Nephron progenitor cell (in vitro differentiated cells): Measurements from ENCODE around the gene TMEM116.

Experiments used
- DNase-seq: peaks from one replicate; pipeline ENCODE4 v3.0.0; 2021
- H3K27ac Mint-ChIP-seq: 2 replicates; pipeline ENCODE4 v1.8.0; 2021; ENCODE audit warnings: mild to moderate bottlenecking, moderate library complexity, mixed read lengths
- H3K27me3 Mint-ChIP-seq: 2 replicates; pipeline ENCODE4 v1.8.0; 2021; ENCODE audit warnings: mild to moderate bottlenecking, low read depth, mixed read lengths; ENCODE audit not compliant: poor library complexity
- H3K36me3 Mint-ChIP-seq: 2 replicates; pipeline ENCODE4 v1.8.0; 2021; ENCODE audit warnings: low read depth, mixed read lengths
- H3K4me1 Mint-ChIP-seq: 2 replicates; pipeline ENCODE4 v1.8.0; 2021; ENCODE audit warnings: mixed read lengths
- H3K4me3 Mint-ChIP-seq: 2 replicates; pipeline ENCODE4 v1.8.0; 2021; ENCODE audit warnings: mild to moderate bottlenecking, moderate library complexity, mixed read lengths
- H3K9me3 Mint-ChIP-seq: 2 replicates; pipeline ENCODE4 v1.8.0; 2021; ENCODE audit warnings: mild to moderate bottlenecking, moderate library complexity, mixed read lengths
- TF ChIP-seq, protein P1 (sequence below): fragments of 200-600 bp; sonication (generic); IDR thresholded peaks from 2 replicates; pipeline ENCODE4 v1.5.0; 2021; ENCODE audit warnings: antibody characterized with exemption

TMEM116 gene

DNA sequence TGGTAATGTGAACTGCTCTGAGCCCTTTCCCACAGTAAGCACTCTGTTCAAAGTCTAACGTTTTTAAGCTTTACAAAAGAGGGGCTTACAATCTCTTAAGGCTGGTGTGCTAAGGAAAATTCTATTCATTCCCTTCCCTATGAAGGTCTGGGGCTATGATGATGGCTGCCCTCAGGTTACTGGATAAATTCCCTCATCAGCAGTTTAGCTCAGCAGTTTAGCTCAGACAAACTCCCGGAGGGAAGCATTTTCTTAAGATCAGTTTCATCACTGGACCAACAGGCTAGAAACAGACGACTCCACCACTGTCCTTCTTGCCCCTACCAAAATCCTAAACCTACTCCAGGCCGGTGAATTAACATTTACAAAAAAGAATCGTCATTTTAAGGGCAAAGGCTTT, 19.3 kb upstream of the TMEM116 start:
- Mint-ChIP-seq H3K9me3 (no peaks in the 10 kb centered on the region), H3K27ac (peak overlapping the region; percentile 58), H3K4me1 (no peaks in the 10 kb centered on the region), H3K27me3 (no peaks in the 10 kb centered on the region), H3K4me3 (no peak overlapping the region), H3K36me3 (peaks cover 59% of the 10 kb centered on the region)
- no peak for DNase-seq
- TF ChIP-seq, protein P1, sequence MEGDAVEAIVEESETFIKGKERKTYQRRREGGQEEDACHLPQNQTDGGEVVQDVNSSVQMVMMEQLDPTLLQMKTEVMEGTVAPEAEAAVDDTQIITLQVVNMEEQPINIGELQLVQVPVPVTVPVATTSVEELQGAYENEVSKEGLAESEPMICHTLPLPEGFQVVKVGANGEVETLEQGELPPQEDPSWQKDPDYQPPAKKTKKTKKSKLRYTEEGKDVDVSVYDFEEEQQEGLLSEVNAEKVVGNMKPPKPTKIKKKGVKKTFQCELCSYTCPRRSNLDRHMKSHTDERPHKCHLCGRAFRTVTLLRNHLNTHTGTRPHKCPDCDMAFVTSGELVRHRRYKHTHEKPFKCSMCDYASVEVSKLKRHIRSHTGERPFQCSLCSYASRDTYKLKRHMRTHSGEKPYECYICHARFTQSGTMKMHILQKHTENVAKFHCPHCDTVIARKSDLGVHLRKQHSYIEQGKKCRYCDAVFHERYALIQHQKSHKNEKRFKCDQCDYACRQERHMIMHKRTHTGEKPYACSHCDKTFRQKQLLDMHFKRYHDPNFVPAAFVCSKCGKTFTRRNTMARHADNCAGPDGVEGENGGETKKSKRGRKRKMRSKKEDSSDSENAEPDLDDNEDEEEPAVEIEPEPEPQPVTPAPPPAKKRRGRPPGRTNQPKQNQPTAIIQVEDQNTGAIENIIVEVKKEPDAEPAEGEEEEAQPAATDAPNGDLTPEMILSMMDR: no peak

DNA sequence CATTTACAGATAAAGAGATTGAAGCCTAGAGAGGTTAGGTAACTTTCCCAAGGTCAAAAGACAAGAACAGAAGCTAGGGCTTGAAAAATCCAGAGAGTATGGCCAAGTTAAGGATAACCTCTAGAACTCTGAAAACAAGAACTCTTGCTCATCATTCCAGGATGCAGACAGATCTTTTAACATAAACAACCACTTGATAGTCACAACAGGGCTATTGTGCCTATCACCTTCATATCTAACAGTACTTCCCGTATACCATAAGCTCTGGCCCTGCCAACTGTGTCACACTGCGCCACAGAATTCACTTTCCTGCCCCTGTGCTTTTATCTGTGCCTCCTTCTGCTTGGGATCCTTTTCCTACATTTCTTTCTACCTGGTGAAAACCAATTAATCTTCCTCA, 18.5 kb upstream of the TMEM116 start:
- Mint-ChIP-seq H3K27me3 (no peaks in the 10 kb centered on the region), H3K27ac (peak overlapping the region; percentile 58), H3K4me1 (no peaks in the 10 kb centered on the region), H3K9me3 (no peaks in the 10 kb centered on the region), H3K4me3 (no peak overlapping the region), H3K36me3 (peaks cover 52% of the 10 kb centered on the region)
- no peak for DNase-seq
- TF ChIP-seq, protein P1: no peak

DNA sequence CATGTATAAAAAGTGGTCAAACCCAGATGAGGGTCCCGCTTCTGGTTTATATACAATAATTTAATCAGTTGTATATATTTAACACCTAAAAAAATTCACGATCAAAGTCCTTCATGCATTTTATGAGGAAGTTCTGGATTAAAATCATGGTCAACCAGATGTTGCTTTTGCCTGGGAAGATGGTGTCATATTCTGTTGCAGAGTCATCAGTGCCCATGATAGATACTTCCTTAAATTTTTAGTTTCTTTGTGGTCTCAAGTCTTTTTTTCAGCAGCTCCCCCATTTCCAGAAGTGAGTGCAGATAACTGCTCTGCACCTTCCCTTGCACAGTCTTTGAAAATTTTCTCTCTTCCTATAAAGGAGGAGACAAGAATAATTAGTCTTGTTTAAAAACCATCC, 16.3 kb upstream of the TMEM116 start:
- Mint-ChIP-seq H3K27ac (no peak overlapping the region), H3K4me3 (no peak overlapping the region), H3K27me3 (no peaks in the 10 kb centered on the region), H3K36me3 (peaks cover 48% of the 10 kb centered on the region), H3K9me3 (no peaks in the 10 kb centered on the region), H3K4me1 (no peaks in the 10 kb centered on the region)
- TF ChIP-seq, protein P1: no peak
- DNase-seq: no peak

DNA sequence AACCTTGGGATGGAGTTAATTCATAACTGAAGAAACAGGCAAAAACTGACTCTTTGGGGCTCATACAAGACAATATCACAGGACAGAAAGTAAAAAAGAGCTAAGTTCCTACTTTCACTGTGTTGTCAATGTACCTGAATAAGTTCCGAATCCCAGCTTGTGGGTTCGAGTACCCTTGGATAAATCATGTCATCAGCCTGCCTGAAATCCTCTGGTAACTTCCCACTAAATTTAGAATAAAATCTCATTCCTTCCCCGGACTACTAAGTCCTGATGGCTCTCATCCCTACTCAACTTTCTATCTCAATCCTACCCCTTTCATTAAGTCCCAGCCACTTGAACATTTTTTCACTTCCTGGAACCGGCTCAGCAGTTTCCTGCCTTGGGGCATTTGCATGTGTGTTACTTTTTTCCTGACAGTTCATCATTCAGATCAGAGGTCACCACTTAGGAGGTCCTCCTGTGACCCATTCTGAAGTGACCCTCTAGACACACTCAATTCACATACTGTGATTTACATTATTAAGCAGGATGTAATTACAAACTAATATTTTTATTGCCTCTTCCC, 12.9 kb upstream of the TMEM116 start:
- H3K9me3 Mint-ChIP-seq: no peaks in the 10 kb centered on the region
- H3K36me3 Mint-ChIP-seq: peaks cover 46% of the 10 kb centered on the region
- H3K27me3 Mint-ChIP-seq: no peaks in the 10 kb centered on the region
- DNase-seq: no peak
- TF ChIP-seq, protein P1: no peak
- peak overlapping the region; percentile 84 for H3K27ac Mint-ChIP-seq
- no peak overlapping the region for H3K4me3 Mint-ChIP-seq
- peaks cover 5% of the 10 kb centered on the region for H3K4me1 Mint-ChIP-seq

DNA sequence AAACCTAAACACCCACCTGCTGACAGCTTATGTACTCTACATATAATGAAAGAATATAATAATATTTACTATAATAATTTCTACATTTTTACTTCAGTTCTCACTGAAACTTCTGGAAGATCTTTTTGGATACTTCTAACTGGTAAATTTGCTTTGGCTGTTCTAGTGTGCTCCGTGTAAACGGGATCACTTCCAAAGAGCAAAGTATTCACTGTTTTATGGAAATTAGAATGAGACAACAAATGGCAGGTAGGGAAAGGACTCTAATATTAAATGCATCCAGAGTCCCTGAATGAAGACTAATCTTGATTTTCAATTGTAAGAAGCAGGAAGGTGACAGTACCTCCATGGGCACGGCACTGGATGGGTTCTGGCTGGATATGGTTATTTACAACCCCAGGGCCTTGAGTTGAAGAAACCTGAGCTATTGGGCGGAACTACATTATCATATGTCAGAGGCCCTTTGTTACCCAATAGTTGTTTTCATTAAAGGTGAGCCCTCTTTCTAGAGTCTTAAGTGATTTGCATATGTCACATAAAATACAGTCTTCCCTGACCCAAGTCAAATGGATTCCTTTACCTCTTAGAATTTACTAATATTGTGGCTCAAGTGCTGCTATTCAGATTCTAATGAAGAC, 10.9 kb upstream of the TMEM116 start:
- Mint-ChIP-seq H3K27me3 (no peaks in the 10 kb centered on the region), H3K4me3 (no peak overlapping the region), H3K36me3 (peaks cover 39% of the 10 kb centered on the region), H3K27ac (peak overlapping the region; percentile 74), H3K4me1 (peaks cover 5% of the 10 kb centered on the region), H3K9me3 (no peaks in the 10 kb centered on the region)
- no peak for DNase-seq
- TF ChIP-seq, protein P1: no peak
